Loucy (cell line): ENCODE data around the gene HPS1.

ENCODE experiments used
- H2AFZ ChIP-seq: fragments of 200-600 bp; sonication (generic); 2 replicates; pipeline ENCODE4 v1.6.0; 2016; ENCODE audit warnings: antibody characterized with exemption, mild to moderate bottlenecking, low read length, moderate library complexity
- H3F3A ChIP-seq: fragments of 200-600 bp; 2 replicates; pipeline ENCODE4 v1.6.0; 2016; ENCODE audit warnings: antibody characterized with exemption, low read depth, mild to moderate bottlenecking
- H3K27me3 ChIP-seq: fragments of 200-600 bp; sonication (generic); 2 replicates; pipeline ENCODE4 v1.6.1; 2014; ENCODE audit warnings: low read length, mild to moderate bottlenecking; ENCODE audit not compliant: insufficient read depth, poor library complexity, severe bottlenecking
- H3K36me3 ChIP-seq: fragments of 200-600 bp; sonication (generic); 2 replicates; pipeline ENCODE4 v1.6.1; 2016; ENCODE audit warnings: low read length; ENCODE audit not compliant: insufficient read depth
- H3K4me1 ChIP-seq: fragments of 200-600 bp; sonication (generic); 2 replicates; pipeline ENCODE4 v1.5.1; 2014; ENCODE audit warnings: low read length, mild to moderate bottlenecking; ENCODE audit not compliant: insufficient read depth, poor library complexity, severe bottlenecking
- H3K4me2 ChIP-seq: fragments of 200-600 bp; sonication (generic); 2 replicates; pipeline ENCODE4 v1.6.0; 2014; ENCODE audit warnings: antibody characterized with exemption, low read length, low read depth, mild to moderate bottlenecking; ENCODE audit not compliant: poor library complexity, severe bottlenecking
- H3K4me3 ChIP-seq: fragments of 200-600 bp; sonication (generic); 2 replicates; pipeline ENCODE4 v1.5.1; 2014; ENCODE audit warnings: low read length, mild to moderate bottlenecking, mixed read lengths; ENCODE audit not compliant: poor library complexity, severe bottlenecking
- H3K79me2 ChIP-seq: fragments of 200-600 bp; sonication (generic); 2 replicates; pipeline ENCODE4 v1.6.1; 2014; ENCODE audit warnings: low read length; ENCODE audit not compliant: insufficient read depth
- H3K9ac ChIP-seq: fragments of 200-600 bp; sonication (generic); 2 replicates; pipeline ENCODE4 v1.6.0; 2014; ENCODE audit warnings: mild to moderate bottlenecking, low read depth, low read length, moderate library complexity; ENCODE audit not compliant: poor library complexity, severe bottlenecking
- H3K9me2 ChIP-seq: fragments of 200-600 bp; sonication (generic); replicated peaks from 2 replicates; pipeline ENCODE4 v1.6.1; 2016; ENCODE audit warnings: low read depth, low read length, mixed read lengths
- H3K9me3 ChIP-seq: fragments of 200-600 bp; sonication (generic); 2 replicates; pipeline ENCODE4 v1.6.1; 2014; ENCODE audit warnings: mild to moderate bottlenecking, antibody characterized with exemption, low read length, low read depth; ENCODE audit not compliant: insufficient read depth
- H4K20me1 ChIP-seq: fragments of 200-600 bp; sonication (generic); 2 replicates; pipeline ENCODE4 v1.6.0; 2014; ENCODE audit warnings: antibody characterized with exemption, low read length, mild to moderate bottlenecking; ENCODE audit not compliant: insufficient read depth, poor library complexity, severe bottlenecking
- EZH2phosphoT487 ChIP-seq: fragments of 200-600 bp; IDR thresholded peaks from 2 replicates; pipeline ENCODE4 v1.6.1; 2018; ENCODE audit warnings: antibody characterized with exemption, mild to moderate bottlenecking, moderate library complexity, borderline replicate concordance
- TF ChIP-seq, protein P1 (sequence below): fragments of 200-600 bp; sonication (generic); conservative IDR thresholded peaks from 2 replicates; pipeline ENCODE4 v1.5.1; 2014; ENCODE audit warnings: mild to moderate bottlenecking, antibody characterized with exemption, low read length

HPS1 gene

DNA sequence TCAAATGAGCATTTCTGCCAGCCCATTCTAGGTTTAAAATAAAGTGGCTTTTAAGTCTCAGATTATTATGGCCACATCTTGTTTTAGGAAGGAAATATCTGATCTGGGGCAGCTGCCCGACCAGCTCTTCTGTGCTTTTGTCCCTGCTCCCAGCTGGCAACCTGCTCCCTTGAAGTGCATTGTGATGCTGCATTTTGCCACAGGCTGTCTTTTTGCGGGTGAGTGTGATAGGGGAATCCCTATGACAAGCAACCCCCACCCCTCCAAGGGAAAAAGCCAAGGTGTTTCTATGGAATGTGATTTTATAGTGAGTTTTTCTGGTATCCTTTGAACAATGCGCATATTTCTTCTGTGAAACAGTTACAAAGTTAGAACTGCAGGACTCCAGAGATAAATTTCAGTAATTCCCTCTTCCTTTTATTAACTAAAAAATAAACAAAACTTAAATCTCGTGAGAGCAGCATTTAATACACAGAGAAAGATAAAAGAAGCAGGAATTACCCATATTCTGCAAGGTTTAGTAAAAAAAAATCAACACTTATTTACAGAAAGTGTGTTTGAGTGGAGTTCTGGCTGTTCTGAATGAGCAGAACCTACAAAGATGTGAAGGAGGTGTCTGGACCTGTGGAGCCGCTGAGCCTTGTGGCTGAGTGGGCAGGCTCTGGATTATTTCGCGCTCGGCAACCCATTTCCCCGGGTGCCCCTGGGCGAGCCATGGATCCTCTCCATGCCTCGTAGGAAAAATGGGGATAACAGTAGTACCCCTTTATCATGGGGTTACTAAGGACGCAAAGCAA is 10.1 kb upstream of the HPS1 start:
- Histone ChIP-seq H3K27me3 (no peaks in the 10 kb centered on the region), H3K9me3 (no peaks in the 10 kb centered on the region), H3K4me2 (no peak overlapping the region), H3F3A (no peaks in the 10 kb centered on the region), H3K4me1 (no peaks in the 10 kb centered on the region), H3K4me3 (no peak overlapping the region), H4K20me1 (no peaks in the 10 kb centered on the region), H2AFZ (no peak overlapping the region), H3K79me2 (no peaks in the 10 kb centered on the region), H3K9ac (no peak overlapping the region), H3K36me3 (no peaks in the 10 kb centered on the region), H3K9me2 (no peaks in the 10 kb centered on the region)
- TF ChIP-seq, protein P1, sequence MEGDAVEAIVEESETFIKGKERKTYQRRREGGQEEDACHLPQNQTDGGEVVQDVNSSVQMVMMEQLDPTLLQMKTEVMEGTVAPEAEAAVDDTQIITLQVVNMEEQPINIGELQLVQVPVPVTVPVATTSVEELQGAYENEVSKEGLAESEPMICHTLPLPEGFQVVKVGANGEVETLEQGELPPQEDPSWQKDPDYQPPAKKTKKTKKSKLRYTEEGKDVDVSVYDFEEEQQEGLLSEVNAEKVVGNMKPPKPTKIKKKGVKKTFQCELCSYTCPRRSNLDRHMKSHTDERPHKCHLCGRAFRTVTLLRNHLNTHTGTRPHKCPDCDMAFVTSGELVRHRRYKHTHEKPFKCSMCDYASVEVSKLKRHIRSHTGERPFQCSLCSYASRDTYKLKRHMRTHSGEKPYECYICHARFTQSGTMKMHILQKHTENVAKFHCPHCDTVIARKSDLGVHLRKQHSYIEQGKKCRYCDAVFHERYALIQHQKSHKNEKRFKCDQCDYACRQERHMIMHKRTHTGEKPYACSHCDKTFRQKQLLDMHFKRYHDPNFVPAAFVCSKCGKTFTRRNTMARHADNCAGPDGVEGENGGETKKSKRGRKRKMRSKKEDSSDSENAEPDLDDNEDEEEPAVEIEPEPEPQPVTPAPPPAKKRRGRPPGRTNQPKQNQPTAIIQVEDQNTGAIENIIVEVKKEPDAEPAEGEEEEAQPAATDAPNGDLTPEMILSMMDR: no peak
- TF ChIP-seq EZH2phosphoT487: no peak

DNA sequence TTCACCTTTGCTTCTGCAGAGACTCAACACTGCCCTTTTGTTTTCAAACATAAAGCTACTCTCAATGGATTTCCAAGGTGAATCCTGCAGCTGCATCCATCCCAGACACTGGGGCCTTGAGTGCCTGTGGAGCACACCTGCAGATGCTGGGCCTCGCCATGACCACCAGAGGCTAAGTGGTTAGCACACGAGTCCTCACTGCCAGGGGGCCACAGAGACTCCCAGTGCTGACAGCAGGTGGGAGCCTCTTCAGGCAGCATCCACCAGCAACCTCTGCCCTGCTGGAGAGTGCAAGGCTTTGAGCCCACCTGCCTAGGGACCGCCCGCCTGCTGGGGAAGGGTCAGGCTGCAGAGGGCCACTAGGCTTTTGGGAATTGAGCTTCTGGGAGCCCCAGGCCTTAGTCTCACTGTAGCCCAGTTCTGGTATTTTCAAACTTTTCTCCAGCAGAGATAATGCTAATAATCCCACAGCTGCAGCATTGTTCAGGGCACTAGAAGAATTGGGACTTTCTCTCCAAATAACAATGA is 9.4 kb upstream of the HPS1 start:
- Histone ChIP-seq H3K27me3 (no peaks in the 10 kb centered on the region), H3K9me3 (no peaks in the 10 kb centered on the region), H3F3A (no peaks in the 10 kb centered on the region), H3K36me3 (no peaks in the 10 kb centered on the region), H3K9me2 (no peaks in the 10 kb centered on the region), H3K4me1 (no peaks in the 10 kb centered on the region), H3K9ac (no peak overlapping the region), H3K79me2 (no peaks in the 10 kb centered on the region), H3K4me3 (no peak overlapping the region), H2AFZ (no peak overlapping the region), H3K4me2 (no peak overlapping the region), H4K20me1 (no peaks in the 10 kb centered on the region)
- TF ChIP-seq, protein P1: no peak
- TF ChIP-seq EZH2phosphoT487: no peak

DNA sequence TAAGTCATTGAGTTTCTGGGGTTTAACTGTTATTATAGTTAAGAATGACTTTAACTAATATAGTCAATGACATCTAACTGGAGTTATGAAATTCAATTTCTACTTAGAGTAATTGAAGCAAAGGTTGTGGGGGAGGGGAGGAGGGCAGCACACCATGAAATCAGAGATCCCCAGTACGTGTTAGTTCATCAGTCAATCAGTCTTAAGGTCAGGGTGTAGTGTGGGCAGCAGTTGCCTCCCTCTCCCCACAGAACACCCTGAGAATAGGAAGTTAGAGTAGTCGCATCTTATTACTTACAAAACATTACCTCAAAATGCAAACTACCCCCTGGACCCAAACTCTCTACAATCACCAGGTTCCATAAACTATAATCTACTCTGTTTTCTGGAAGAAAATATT is 7.0 kb upstream of the HPS1 start:
- Histone ChIP-seq H3F3A (no peaks in the 10 kb centered on the region), H3K4me2 (no peak overlapping the region), H3K4me1 (no peaks in the 10 kb centered on the region), H3K9me3 (no peaks in the 10 kb centered on the region), H3K36me3 (no peaks in the 10 kb centered on the region), H2AFZ (no peak overlapping the region), H3K79me2 (no peaks in the 10 kb centered on the region), H3K9me2 (no peaks in the 10 kb centered on the region), H3K27me3 (no peaks in the 10 kb centered on the region), H3K4me3 (no peak overlapping the region), H3K9ac (no peak overlapping the region), H4K20me1 (no peaks in the 10 kb centered on the region)
- no peak for TF ChIP-seq EZH2phosphoT487
- TF ChIP-seq, protein P1: no peak
